SK-N-MC (cell line): ENCODE data around the gene CLOCK.

Source experiments
- EZH2 ChIP-seq: fragments of 200-600 bp; sonication (generic); IDR thresholded peaks from one replicate; pipeline ENCODE4 v1.6.1; 2017; ENCODE audit warnings: antibody characterized with exemption
- FOXP2 ChIP-seq: optimal IDR thresholded peaks from 2 replicates; pipeline ENCODE3; 2011; ENCODE audit warnings: mild to moderate bottlenecking, moderate library complexity; ENCODE audit not compliant: insufficient read depth; ENCODE audit errors: extremely low read length, control extremely low read depth
- POLR2AphosphoS5 ChIP-seq: IDR thresholded peaks from 2 replicates; pipeline ENCODE4 v1.6.1; 2012; ENCODE audit warnings: mild to moderate bottlenecking, low read depth, low read length, borderline replicate concordance

GRCh38 chr4:55386840-55387239, 159.9 kb downstream of the CLOCK start:
- TF ChIP-seq POLR2AphosphoS5 (no peak), EZH2 (no peak), FOXP2 (no peak)
